Measurements from ENCODE around the gene EIF2A. TPM values are rescaled to one million over a fixed set of nuclear protein-coding genes. Genes with fewer than 3 reads are reported as not detected.

EIF2A gene
- total and polyA plus RNA-seq, 2 of the 13 experiments (the other 11 are each of a cell fraction or from before 2014, with no cell fraction given), result 124 to 139 TPM

DNA sequence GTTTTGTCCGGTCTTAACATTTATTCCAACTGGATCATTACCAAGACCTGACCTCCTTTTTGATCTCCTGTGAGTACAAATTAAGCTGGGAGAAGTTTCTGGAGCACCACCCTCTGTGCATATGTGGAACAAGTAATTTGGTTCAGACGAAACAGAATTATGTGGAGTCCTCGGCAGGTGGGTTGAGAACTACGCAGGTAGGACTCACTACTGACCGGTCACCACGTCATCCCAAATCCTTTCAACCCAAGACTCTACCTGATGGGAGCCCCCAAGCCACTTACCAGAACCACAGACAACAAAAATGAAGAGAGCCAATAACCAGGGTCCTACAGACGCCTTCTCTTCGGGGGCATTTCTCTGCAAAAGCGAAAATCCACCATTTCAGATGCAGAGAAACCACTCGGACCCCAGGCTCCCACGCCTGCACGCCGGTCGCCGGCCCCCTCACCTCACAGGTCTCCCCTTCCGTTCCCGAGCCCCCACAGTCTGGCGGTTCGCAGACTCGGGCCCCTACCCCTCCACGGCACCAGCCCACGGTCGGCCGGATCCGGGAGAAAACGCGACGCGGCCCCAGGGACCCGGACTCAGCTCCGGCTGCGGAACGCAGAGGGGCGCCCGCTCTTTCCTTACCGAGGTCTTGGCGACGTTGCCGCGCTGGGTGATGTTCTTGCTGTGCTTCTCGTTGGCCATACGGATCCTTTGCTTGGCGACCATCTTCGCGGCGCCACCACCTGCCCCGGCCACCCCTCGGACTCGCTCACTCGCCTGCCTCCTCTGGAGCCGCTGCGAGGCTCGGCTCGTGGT is 965 bp upstream of the EIF2A start (continued):
- TF ChIP-seq, protein P1, sequence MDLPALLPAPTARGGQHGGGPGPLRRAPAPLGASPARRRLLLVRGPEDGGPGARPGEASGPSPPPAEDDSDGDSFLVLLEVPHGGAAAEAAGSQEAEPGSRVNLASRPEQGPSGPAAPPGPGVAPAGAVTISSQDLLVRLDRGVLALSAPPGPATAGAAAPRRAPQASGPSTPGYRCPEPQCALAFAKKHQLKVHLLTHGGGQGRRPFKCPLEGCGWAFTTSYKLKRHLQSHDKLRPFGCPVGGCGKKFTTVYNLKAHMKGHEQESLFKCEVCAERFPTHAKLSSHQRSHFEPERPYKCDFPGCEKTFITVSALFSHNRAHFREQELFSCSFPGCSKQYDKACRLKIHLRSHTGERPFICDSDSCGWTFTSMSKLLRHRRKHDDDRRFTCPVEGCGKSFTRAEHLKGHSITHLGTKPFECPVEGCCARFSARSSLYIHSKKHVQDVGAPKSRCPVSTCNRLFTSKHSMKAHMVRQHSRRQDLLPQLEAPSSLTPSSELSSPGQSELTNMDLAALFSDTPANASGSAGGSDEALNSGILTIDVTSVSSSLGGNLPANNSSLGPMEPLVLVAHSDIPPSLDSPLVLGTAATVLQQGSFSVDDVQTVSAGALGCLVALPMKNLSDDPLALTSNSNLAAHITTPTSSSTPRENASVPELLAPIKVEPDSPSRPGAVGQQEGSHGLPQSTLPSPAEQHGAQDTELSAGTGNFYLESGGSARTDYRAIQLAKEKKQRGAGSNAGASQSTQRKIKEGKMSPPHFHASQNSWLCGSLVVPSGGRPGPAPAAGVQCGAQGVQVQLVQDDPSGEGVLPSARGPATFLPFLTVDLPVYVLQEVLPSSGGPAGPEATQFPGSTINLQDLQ (CRISPR knock-in tag; IDR thresholded peaks at IDR 0.05), result no peak
- no peak for TF ChIP-seq HOXA9 (CRISPR knock-in tag; IDR thresholded peaks at IDR 0.05; ENCODE audit: borderline replicate concordance)
- TF ChIP-seq PRMT3 (CRISPR knock-in tag; IDR thresholded peaks at IDR 0.05; ENCODE audit: borderline replicate concordance, low read depth), result no peak
- TF ChIP-seq BORCS8-MEF2B (CRISPR knock-in tag; IDR thresholded peaks at IDR 0.05), result peak; percentile 78; the same call in 1 of the 2 replicates
- TF ChIP-seq, protein P2, sequence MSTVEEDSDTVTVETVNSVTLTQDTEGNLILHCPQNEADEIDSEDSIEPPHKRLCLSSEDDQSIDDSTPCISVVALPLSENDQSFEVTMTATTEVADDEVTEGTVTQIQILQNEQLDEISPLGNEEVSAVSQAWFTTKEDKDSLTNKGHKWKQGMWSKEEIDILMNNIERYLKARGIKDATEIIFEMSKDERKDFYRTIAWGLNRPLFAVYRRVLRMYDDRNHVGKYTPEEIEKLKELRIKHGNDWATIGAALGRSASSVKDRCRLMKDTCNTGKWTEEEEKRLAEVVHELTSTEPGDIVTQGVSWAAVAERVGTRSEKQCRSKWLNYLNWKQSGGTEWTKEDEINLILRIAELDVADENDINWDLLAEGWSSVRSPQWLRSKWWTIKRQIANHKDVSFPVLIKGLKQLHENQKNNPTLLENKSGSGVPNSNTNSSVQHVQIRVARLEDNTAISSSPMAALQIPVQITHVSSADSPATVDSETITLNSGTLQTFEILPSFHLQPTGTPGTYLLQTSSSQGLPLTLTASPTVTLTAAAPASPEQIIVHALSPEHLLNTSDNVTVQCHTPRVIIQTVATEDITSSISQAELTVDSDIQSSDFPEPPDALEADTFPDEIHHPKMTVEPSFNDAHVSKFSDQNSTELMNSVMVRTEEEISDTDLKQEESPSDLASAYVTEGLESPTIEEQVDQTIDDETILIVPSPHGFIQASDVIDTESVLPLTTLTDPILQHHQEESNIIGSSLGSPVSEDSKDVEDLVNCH (CRISPR knock-in tag; IDR thresholded peaks at IDR 0.05), result no peak
- TF ChIP-seq, protein P3, sequence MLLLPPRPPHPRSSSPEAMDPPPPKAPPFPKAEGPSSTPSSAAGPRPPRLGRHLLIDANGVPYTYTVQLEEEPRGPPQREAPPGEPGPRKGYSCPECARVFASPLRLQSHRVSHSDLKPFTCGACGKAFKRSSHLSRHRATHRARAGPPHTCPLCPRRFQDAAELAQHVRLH (CRISPR knock-in tag; IDR thresholded peaks at IDR 0.05; ENCODE audit: borderline replicate concordance, low read depth), result no peak
- peak; percentile 72 for TF ChIP-seq NR1H2 (CRISPR knock-in tag; IDR thresholded peaks at IDR 0.05; ENCODE audit: borderline replicate concordance, low read depth)
- TF ChIP-seq SP1 (IDR thresholded peaks at IDR 0.05), result no peak
- TF ChIP-seq SP1 (CRISPR knock-in tag; IDR thresholded peaks at IDR 0.05), result no peak
- 0 out of 2 replicates have a peak, but pooled peaks have one; percentile 9 for TF ChIP-seq ZNF670 (CRISPR knock-in tag; IDR thresholded peaks at IDR 0.05; ENCODE audit: borderline replicate concordance)
- TF ChIP-seq, protein P4, sequence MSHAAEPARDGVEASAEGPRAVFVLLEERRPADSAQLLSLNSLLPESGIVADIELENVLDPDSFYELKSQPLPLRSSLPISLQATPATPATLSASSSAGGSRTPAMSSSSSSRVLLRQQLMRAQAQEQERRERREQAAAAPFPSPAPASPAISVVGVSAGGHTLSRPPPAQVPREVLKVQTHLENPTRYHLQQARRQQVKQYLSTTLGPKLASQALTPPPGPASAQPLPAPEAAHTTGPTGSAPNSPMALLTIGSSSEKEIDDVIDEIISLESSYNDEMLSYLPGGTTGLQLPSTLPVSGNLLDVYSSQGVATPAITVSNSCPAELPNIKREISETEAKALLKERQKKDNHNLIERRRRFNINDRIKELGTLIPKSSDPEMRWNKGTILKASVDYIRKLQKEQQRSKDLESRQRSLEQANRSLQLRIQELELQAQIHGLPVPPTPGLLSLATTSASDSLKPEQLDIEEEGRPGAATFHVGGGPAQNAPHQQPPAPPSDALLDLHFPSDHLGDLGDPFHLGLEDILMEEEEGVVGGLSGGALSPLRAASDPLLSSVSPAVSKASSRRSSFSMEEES (CRISPR knock-in tag; IDR thresholded peaks at IDR 0.05), result no peak
- TF ChIP-seq NFE2L2 (IDR thresholded peaks at IDR 0.05; ENCODE audit: low read length), result no peak
- no peak for TF ChIP-seq ZNF737 (CRISPR knock-in tag; IDR thresholded peaks at IDR 0.05; ENCODE audit: borderline replicate concordance)
- TF ChIP-seq ZNF766 (CRISPR knock-in tag; IDR thresholded peaks at IDR 0.05; ENCODE audit: borderline replicate concordance), result no peak
